Measurements from ENCODE around the gene LHFPL3.

The LHFPL3 gene

DNA sequence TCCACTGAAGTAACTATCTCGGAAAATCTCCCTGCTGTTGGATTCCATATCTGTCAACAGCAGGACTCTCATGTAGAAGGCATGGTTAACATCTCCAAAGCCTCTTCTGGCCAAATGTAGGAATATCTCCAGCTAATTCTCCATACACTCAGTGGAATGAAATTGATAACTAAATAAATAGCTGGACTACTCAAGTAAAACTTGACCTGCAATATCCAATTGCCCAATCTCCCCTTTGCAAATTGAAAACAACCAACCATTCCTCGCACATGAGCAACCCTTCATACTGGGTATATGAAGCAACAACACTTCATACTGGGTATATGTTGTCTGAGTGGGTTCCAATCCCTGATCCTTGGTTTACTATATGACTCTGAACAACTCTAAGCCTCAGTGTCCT lies 580.2 kb downstream of the LHFPL3 start:
- H3K36me3 ChIP-seq (ENCODE audit: control insufficient read depth, low read length), result no peaks in the 10 kb centered on the region
- no peaks in the 10 kb centered on the region for H3K9me3 ChIP-seq (ENCODE audit: control insufficient read depth, insufficient read depth, low read length)
- no peak overlapping the region for H3K27ac ChIP-seq (ENCODE audit: low read depth, low read length)
- H3K4me3 ChIP-seq (ENCODE audit: low read length), result no peak overlapping the region
- H3K79me2 ChIP-seq (ENCODE audit: control insufficient read depth, low read length), result no peaks in the 10 kb centered on the region
- no peaks in the 10 kb centered on the region for H3F3A ChIP-seq (ENCODE audit: control insufficient read depth, insufficient read depth)
- no peaks in the 10 kb centered on the region for H3K9me2 ChIP-seq (replicated peaks; ENCODE audit: control insufficient read depth, low read length)
- TF ChIP-seq, protein P1, sequence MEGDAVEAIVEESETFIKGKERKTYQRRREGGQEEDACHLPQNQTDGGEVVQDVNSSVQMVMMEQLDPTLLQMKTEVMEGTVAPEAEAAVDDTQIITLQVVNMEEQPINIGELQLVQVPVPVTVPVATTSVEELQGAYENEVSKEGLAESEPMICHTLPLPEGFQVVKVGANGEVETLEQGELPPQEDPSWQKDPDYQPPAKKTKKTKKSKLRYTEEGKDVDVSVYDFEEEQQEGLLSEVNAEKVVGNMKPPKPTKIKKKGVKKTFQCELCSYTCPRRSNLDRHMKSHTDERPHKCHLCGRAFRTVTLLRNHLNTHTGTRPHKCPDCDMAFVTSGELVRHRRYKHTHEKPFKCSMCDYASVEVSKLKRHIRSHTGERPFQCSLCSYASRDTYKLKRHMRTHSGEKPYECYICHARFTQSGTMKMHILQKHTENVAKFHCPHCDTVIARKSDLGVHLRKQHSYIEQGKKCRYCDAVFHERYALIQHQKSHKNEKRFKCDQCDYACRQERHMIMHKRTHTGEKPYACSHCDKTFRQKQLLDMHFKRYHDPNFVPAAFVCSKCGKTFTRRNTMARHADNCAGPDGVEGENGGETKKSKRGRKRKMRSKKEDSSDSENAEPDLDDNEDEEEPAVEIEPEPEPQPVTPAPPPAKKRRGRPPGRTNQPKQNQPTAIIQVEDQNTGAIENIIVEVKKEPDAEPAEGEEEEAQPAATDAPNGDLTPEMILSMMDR (IDR thresholded peaks at IDR 0.05; ENCODE audit: low read depth, low read length, poor library complexity, severe bottlenecking), result no peak
- TF ChIP-seq EZH2phosphoT487 (IDR thresholded peaks at IDR 0.05; ENCODE audit: borderline replicate concordance, low read length), result no peak
- peaks cover 34% of the 10 kb centered on the region for H3K27me3 ChIP-seq (ENCODE audit: control insufficient read depth, low read length)
- H4K20me1 ChIP-seq (ENCODE audit: control insufficient read depth, insufficient read depth, low read depth, low read length), result no peaks in the 10 kb centered on the region
- no peaks in the 10 kb centered on the region for H3K4me1 ChIP-seq (ENCODE audit: control insufficient read depth, low read length)
- H3K4me2 ChIP-seq (ENCODE audit: low read length), result no peak overlapping the region

DNA sequence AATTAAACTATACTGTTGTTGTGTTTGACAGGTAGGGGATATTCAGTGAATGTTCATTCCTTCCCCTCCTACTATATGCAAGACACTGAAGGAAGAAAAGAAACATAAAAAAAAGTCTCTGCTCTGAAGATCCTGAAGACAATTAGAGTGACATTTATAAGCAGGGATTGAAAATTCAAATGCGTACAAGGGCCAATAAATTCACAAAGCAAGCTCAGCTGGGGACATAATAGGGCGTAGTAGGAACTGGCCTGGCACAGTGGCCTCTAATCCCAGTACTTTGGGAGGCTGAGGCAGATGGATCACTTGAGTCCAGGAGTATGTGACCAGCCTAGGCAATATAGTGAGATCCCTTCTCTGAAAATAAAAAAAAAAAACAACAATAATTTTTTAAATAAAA lies 580.7 kb downstream of the LHFPL3 start:
- TF ChIP-seq EZH2phosphoT487 (IDR thresholded peaks at IDR 0.05; ENCODE audit: borderline replicate concordance, low read length), result no peak
- TF ChIP-seq, protein P1 (IDR thresholded peaks at IDR 0.05; ENCODE audit: low read depth, low read length, poor library complexity, severe bottlenecking), result no peak
- no peak overlapping the region for H3K4me2 ChIP-seq (ENCODE audit: low read length)
- H3K79me2 ChIP-seq (ENCODE audit: control insufficient read depth, low read length), result no peaks in the 10 kb centered on the region
- H3K9me2 ChIP-seq (replicated peaks; ENCODE audit: control insufficient read depth, low read length), result no peaks in the 10 kb centered on the region
- no peak overlapping the region for H3K4me3 ChIP-seq (ENCODE audit: low read length)
- no peaks in the 10 kb centered on the region for H3K9me3 ChIP-seq (ENCODE audit: control insufficient read depth, insufficient read depth, low read length)
- no peaks in the 10 kb centered on the region for H3F3A ChIP-seq (ENCODE audit: control insufficient read depth, insufficient read depth)
- no peaks in the 10 kb centered on the region for H4K20me1 ChIP-seq (ENCODE audit: control insufficient read depth, insufficient read depth, low read depth, low read length)
- H3K27ac ChIP-seq (ENCODE audit: low read depth, low read length), result no peak overlapping the region
- H3K36me3 ChIP-seq (ENCODE audit: control insufficient read depth, low read length), result no peaks in the 10 kb centered on the region
- H3K4me1 ChIP-seq (ENCODE audit: control insufficient read depth, low read length), result no peaks in the 10 kb centered on the region
- peaks cover 34% of the 10 kb centered on the region for H3K27me3 ChIP-seq (ENCODE audit: control insufficient read depth, low read length)

GRCh38 chr7:104914421-104914820 lies 586.0 kb downstream of the LHFPL3 start:
- H3K4me3 ChIP-seq (ENCODE audit: low read length), result no peak overlapping the region
- H3K9me2 ChIP-seq (replicated peaks; ENCODE audit: control insufficient read depth, low read length), result no peaks in the 10 kb centered on the region
- no peaks in the 10 kb centered on the region for H3K36me3 ChIP-seq (ENCODE audit: control insufficient read depth, low read length)
- no peaks in the 10 kb centered on the region for H3K4me1 ChIP-seq (ENCODE audit: control insufficient read depth, low read length)
- H3K4me2 ChIP-seq (ENCODE audit: low read length), result no peak overlapping the region
- no peaks in the 10 kb centered on the region for H3K9me3 ChIP-seq (ENCODE audit: control insufficient read depth, insufficient read depth, low read length)
- TF ChIP-seq, protein P1 (IDR thresholded peaks at IDR 0.05; ENCODE audit: low read depth, low read length, poor library complexity, severe bottlenecking), result no peak
- TF ChIP-seq EZH2phosphoT487 (IDR thresholded peaks at IDR 0.05; ENCODE audit: borderline replicate concordance, low read length), result no peak
- no peaks in the 10 kb centered on the region for H3K79me2 ChIP-seq (ENCODE audit: control insufficient read depth, low read length)
- H3K27ac ChIP-seq (ENCODE audit: low read depth, low read length), result no peak overlapping the region
- no peaks in the 10 kb centered on the region for H4K20me1 ChIP-seq (ENCODE audit: control insufficient read depth, insufficient read depth, low read depth, low read length)
- peaks cover 6% of the 10 kb centered on the region; the same call in 1 of the 2 replicates for H3K27me3 ChIP-seq (ENCODE audit: control insufficient read depth, low read length)
- no peaks in the 10 kb centered on the region for H3F3A ChIP-seq (ENCODE audit: control insufficient read depth, insufficient read depth)
